T1000 (cell line): ENCODE measurements around the gene CNPY1.

Experiments used
- DNase-seq: peaks from one replicate; lab custom pipeline; 2025; ENCODE audit warnings: mixed read lengths; lab: John Stamatoyannopoulos, UW

CNPY1 gene

GRCh38 chr7:155466814-155467733 is 79.3 kb downstream of the CNPY1 start:
- no peak for DNase-seq

GRCh38 chr7:155466142-155466813 is 80.1 kb downstream of the CNPY1 start:
- no peak for DNase-seq

GRCh38 chr7:155465761-155466141 is 80.6 kb downstream of the CNPY1 start:
- DNase-seq: no peak

GRCh38 chr7:155464948-155465739 is 81.2 kb downstream of the CNPY1 start:
- no peak for DNase-seq

- DNase-seq: no peak
Observed at GRCh38 chr7:155464183-155464582, 82.2 kb downstream of the CNPY1 start.

GRCh38 chr7:155463114-155463811 is 83.1 kb downstream of the CNPY1 start:
- no peak for DNase-seq

- DNase-seq: no peak
Observed at GRCh38 chr7:155462163-155462735, 84.1 kb downstream of the CNPY1 start.

GRCh38 chr7:155461631-155462030 is 84.7 kb downstream of the CNPY1 start:
- DNase-seq: no peak

- no peak for DNase-seq
Observed at GRCh38 chr7:155460926-155461613, 85.3 kb downstream of the CNPY1 start.

GRCh38 chr7:155459700-155460461 is 86.5 kb downstream of the CNPY1 start:
- DNase-seq: no peak

GRCh38 chr7:155458878-155459699 is 87.3 kb downstream of the CNPY1 start:
- DNase-seq: no peak

- DNase-seq: no peak
Observed at GRCh38 chr7:155458111-155458877, 88.1 kb downstream of the CNPY1 start, which contains the start of gene EN2. Gene EN2, plus strand, starts transcription at chr7:155458129. Its CDS starts 249 bp downstream, at chr7:155458378.

GRCh38 chr7:155457544-155458110 is 88.7 kb downstream of the CNPY1 start:
- no peak for DNase-seq

GRCh38 chr7:155456738-155457543 is 89.4 kb downstream of the CNPY1 start:
- no peak for DNase-seq

- no peak for DNase-seq
Observed at GRCh38 chr7:155455776-155456737, 90.3 kb downstream of the CNPY1 start.

- DNase-seq: no peak
Observed at GRCh38 chr7:155455132-155455693, 91.1 kb downstream of the CNPY1 start.
